Astrocyte of the cerebellum (primary cell): Measurements from ENCODE around the gene TLR9.

Experiments
- DNase-seq: peaks from one replicate; pipeline ENCODE4 v3.0.0-alpha.2; 2011; ENCODE audit warnings: low read depth
- H3K4me3 ChIP-seq: 2 replicates; pipeline ENCODE4 v1.5.1; 2011; ENCODE audit warnings: mild to moderate bottlenecking, low read depth, low read length, moderate library complexity
- in situ Hi-C: cut with HindIII; loops from 2 replicates; pipeline ENCODE4 v1.10.0; 2017; ENCODE audit warnings: low sequenced_read_pairs
- TF ChIP-seq, protein P1 (sequence below): IDR thresholded peaks from 2 replicates; pipeline ENCODE4 v1.5.1; 2012; ENCODE audit warnings: low read length, low read depth, moderate library complexity, mild to moderate bottlenecking; ENCODE audit errors: missing control alignments

Gene TLR9

DNA sequence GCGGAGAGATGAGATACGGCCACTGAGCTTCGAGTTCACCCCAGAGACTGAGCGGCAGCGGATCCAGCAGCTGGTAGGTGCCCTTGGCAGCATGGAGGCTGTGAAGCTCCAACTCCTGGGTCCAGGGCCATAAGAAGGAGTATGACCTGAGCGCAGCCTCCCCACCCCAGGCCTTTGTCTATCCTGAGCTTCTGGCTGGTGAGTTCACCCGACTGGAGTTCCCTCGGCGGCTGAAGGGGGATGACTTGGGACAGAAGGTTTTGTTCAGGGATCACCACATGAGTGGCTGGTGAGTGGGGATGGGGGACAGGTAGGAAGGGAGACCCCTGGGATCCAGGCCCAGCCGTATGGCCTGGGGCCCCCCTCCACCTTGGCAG is 22.7 kb upstream of the TLR9 start:
- in situ Hi-C loops = no loop called here
- DNase-seq = no peak
- TF ChIP-seq, protein P1, sequence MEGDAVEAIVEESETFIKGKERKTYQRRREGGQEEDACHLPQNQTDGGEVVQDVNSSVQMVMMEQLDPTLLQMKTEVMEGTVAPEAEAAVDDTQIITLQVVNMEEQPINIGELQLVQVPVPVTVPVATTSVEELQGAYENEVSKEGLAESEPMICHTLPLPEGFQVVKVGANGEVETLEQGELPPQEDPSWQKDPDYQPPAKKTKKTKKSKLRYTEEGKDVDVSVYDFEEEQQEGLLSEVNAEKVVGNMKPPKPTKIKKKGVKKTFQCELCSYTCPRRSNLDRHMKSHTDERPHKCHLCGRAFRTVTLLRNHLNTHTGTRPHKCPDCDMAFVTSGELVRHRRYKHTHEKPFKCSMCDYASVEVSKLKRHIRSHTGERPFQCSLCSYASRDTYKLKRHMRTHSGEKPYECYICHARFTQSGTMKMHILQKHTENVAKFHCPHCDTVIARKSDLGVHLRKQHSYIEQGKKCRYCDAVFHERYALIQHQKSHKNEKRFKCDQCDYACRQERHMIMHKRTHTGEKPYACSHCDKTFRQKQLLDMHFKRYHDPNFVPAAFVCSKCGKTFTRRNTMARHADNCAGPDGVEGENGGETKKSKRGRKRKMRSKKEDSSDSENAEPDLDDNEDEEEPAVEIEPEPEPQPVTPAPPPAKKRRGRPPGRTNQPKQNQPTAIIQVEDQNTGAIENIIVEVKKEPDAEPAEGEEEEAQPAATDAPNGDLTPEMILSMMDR = no peak
- no peak overlapping the region for H3K4me3 ChIP-seq

DNA sequence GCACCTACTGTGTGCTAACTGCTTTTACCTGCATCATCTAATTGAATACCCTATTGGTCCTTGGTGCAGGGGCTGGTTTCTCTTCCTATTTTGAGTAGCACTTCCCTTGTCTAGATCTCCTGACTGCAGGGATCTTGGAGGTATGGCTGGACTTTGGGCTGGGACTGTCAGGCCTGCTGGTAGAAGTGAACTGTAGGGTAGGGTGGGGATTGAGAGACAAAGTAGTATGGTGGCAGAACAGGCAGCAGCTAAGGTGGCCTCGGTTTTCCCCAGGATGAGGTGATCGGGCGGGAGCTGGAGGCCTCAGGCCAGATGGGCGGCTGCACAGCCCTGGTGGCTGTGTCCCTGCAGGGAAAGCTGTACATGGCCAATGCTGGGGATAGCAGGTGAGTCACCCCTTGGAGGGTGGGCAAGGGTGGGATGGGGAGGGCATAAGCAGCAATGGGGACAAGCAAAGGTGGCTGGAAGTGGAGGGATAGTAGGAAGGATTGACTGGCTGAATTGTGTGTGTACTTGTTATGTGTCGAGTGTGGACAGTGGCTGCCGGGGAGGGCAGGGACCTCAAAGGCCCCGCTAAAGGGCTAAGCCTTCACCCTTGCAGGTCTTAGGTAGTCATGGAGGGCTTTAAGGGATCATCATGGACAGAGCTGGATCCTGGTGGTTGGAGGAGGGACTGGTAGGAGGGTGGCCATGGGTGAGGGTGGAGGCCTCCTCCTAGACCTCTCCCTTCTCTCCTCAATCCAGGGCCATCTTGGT is 22.1 kb upstream of the TLR9 start:
- TF ChIP-seq, protein P1 = no peak
- DNase-seq = no peak
- no peak overlapping the region for H3K4me3 ChIP-seq
- in situ Hi-C loops = no loop called here

DNA sequence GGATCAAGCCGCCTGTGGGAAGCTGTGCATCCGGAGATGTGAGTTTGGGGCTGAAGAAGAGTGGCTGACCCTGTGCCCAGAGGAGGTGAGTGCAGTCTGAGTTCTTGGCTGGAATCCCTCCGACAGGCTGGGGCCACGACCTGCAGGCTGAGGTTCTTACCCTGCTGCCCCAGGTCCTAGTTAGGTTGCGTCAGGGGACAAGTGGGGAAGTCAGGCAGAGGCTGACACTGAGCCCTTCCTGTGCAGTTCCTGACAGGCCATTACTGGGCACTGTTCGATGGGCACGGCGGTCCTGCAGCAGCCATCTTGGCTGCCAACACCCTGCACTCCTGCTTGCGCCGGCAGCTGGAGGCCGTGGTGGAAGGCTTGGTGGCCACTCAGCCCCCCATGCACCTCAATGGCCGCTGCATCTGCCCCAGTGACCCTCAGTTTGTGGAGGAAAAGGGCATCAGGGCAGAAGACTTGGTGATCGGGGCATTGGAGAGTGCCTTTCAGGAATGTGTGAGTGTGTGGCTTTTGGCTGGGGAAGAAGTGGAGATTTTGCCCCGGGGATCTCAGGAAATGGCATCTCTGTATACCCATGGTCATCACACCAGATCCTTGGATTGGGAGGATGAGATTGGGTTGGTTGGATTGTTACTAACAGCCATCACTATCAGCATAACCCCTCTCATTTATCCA is 21.4 kb upstream of the TLR9 start:
- H3K4me3 ChIP-seq = peak overlapping the region; percentile 50
- no peak for DNase-seq
- in situ Hi-C loops = no loop called here
- TF ChIP-seq, protein P1 = no peak

DNA sequence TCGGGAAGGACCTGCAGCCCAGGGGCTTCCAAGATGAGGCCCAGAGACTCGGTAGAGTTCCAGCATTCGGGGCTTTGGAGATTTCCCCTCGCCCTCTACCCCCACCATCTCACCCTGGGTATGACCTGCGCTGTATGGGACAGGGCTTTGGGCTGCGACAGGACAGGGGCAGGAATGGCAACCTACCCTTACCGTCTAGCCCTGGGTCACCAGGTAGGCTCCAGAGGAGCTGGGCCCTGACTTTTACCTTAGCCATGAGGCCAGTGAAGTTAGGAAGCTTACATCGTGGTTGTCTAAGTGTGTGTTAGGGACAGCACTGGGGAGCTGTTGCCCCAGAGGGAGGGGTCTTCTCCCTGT is 20.8 kb upstream of the TLR9 start:
- in situ Hi-C loops = no loop called here
- TF ChIP-seq, protein P1 = no peak
- H3K4me3 ChIP-seq = peak overlapping the region; percentile 50
- DNase-seq = no peak

DNA sequence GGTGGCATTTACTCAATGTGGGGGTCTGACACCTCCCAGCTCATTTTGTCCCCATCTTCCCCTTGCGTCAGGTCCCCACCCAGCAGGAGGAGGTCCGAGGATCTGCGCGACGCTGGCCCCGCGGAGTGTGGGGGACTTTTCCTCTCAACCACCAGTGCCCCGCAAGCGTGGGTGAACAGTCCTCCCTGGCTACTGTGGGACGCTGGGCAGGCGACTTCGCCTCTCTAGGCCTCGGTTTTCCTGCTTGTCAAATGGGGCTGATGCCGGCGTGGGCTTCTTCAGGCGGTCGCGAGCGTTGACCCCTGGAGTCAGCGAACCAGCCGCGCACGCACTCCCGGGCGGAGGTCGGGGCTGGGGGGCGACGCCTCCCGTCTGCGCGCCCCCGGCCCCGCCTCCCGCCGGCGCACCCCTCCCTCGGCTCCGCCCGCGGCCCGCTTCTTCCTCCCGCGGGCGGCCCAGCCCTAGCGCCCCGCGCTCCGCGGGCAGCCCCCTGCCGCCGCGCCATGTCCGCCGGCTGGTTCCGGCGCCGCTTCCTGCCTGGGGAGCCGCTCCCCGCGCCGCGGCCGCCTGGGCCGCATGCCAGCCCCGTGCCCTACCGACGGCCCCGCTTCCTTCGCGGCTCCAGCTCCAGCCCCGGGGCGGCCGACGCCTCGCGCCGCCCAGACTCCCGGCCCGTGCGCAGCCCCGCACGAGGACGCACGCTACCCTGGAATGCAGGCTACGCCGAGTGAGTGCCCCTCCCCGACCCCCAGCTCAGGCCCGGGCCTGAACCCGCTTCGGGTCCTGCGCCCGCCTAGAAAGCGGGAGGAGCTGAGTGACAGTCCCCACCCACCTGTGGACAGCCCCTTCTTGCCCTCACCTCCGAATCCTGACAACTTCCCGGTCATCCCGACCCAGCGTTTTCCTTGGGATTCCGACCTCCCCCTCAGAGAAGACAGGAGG is 20.1 kb upstream of the TLR9 start, which contains the start of gene PPM1M:
PPM1M (plus strand) TSS at position 438 of the 942 bp plus-strand sequence; CDS start at position 504, 66 bp downstream.
- TF ChIP-seq, protein P1 = no peak
- H3K4me3 ChIP-seq = peak within 1 kb of the TSS; percentile 50
- in situ Hi-C loops = no loop called here
- DNase-seq = no peak

DNA sequence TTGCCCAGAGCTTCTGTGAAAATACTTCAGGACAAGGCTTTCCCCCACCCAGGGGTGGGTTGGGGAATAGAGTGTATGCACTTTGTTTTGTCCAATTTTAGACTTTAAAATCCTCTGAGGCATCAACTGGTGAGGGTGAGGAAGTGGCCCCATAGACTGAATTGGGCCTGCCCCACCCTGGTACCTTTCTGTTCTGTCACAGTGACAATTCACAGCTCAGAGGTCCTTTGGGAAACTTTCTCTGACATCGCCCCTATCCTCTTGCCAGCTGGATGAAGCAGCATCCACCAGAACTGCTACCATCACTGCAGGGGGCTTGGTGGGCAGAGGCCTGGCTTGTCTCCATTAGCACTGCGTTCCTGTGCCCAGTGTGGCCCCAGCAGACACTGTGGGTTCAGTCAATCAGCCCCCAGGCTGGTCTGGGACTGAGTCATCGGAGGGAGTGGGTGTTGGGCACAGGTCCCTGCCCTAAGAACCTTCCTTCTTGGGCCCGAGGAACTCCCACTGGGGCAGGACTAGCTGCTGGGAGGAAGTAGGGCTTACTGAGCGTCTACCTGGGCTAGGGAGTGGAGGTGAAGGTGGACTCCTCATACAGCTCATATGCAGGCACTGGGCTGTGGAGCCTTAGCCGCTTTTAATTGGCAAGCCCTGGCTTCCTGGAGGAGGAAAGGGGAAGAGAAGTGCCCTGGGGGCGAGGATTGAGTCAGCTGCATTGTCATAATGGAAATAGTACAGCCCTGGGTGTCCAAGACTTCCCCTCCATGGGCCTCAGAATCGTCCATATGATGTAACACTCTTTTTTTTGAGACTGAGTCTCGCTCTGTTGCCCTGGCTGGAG is 18.6 kb upstream of the TLR9 start:
- no peak for DNase-seq
- no peak overlapping the region for H3K4me3 ChIP-seq
- TF ChIP-seq, protein P1 = no peak
- in situ Hi-C loops = no loop called here
